Upper lobe of left lung (tissue), 6 donors: ENCODE results near the gene MADD. TPM values are rescaled to one million over a fixed set of nuclear protein-coding genes. Genes with fewer than 3 reads are reported as not detected.

Source experiments
- ATAC-seq, 2 donors: fragments of 200-7000 bp; cut with Tn5 transposase; one replicate each; pipeline ENCODE4 v1.9.1; 2022; ENCODE audit warnings: mild to moderate bottlenecking in 2 of 2, moderate library complexity in 2 of 2; ENCODE audit not compliant: low FRiP score in 2 of 2
- DNase-seq, 2 donors: peaks; one replicate each; pipeline ENCODE4 v3.0.0-alpha.2; 2019 to 2020
- H3K27ac ChIP-seq, 4 donors: fragments of 200-600 bp; sonication (generic); one replicate each; pipeline ENCODE4 v1.5.1; 2016 to 2019
- H3K27me3 ChIP-seq, 4 donors: fragments of 200-600 bp; sonication (generic); one replicate each; pipeline ENCODE4 v1.5.1; 2017 to 2019
- H3K36me3 ChIP-seq, 4 donors: fragments of 200-600 bp; sonication (generic); one replicate each; pipeline ENCODE4 v1.5.1; 2016 to 2019
- H3K4me1 ChIP-seq, 4 donors: fragments of 200-600 bp; sonication (generic); one replicate each; pipeline ENCODE4 v1.5.1; 2018 to 2019
- H3K4me3 ChIP-seq, 4 donors: fragments of 200-600 bp; sonication (generic); one replicate each; pipeline ENCODE4 v1.5.1; 2017 to 2019; ENCODE audit warnings: mild to moderate bottlenecking in 2 of 4, moderate library complexity in 1 of 4
- H3K9me3 ChIP-seq, 4 donors: fragments of 200-600 bp; sonication (generic); one replicate each; pipeline ENCODE4 v1.5.1; 2018 to 2019
- CTCF ChIP-seq, 6 experiments: fragments of 450-650 bp in 4 of 6; fragments of 200-600 bp in 2 of 6; sonication (generic) in 2 of 6; IDR thresholded peaks; one replicate each; pipeline ENCODE4 v1.5.1; 2016 to 2019; ENCODE audit warnings: antibody characterized with exemption in 6 of 6
- EP300 ChIP-seq, 4 donors: sonication (generic); formaldehyde crosslinking; IDR thresholded peaks; one replicate each; pipeline ENCODE4 v1.5.1; 2017; ENCODE audit warnings: antibody characterized with exemption in 4 of 4, control low read depth in 2 of 4
- POLR2A ChIP-seq, 4 donors: fragments of 450-650 bp; IDR thresholded peaks; one replicate each; pipeline ENCODE4 v1.5.1; 2016 to 2017; ENCODE audit warnings: antibody characterized with exemption in 4 of 4, mild to moderate bottlenecking in 2 of 4
- POLR2AphosphoS5 ChIP-seq, 2 donors: sonication (generic); formaldehyde crosslinking; IDR thresholded peaks; one replicate each; pipeline ENCODE4 v1.5.1; 2017; ENCODE audit warnings: antibody characterized with exemption in 2 of 2
- WGBS, 2 donors: methylation state at CpG; one replicate each; pipeline ENCODE4 v1.1.5; 2017 to 2018; 5-methylcytosine and 5-hydroxymethylcytosine counted together
- total RNA-seq, 6 donors: library from RNA; depleted of rRNA in 4 of 6; stranded (reverse); fragments of >200 nt in 4 of 6; gene quantifications; one replicate each; pipeline versions ENCODE4 v1.1.0 to v1.2.1, GENCODE V29; 2016 to 2021
- donor health status: DM: no; HTN: no; CAD: no; lungs with moderate emphysema.
- donor health status: DM: no; HTN: yes; CAD: no; lungs with severe emphysema.

The MADD gene
- total RNA-seq, 6 donors from 2014 or later = 39.6 to 129 (median 47.9) TPM

- TF ChIP-seq EP300 (IDR thresholded peaks at IDR 0.05) = no peak
- TF ChIP-seq CTCF (IDR thresholded peaks at IDR 0.05) = no peak
- TF ChIP-seq POLR2AphosphoS5 (IDR thresholded peaks at IDR 0.05) = no peak
- TF ChIP-seq POLR2A (IDR thresholded peaks at IDR 0.05) = no peak
- H3K4me3 ChIP-seq = no peak overlapping the region
- no peaks in the 10 kb centered on the region for H3K4me1 ChIP-seq
- WGBS, 2 donors = 98 to 100% methylated on average over 4 of the region's 4 CpGs
- H3K27me3 ChIP-seq = no peaks in the 10 kb centered on the region
- peaks cover 0 to 14% (median 8%) of the 10 kb centered on the region in 4 donors for H3K36me3 ChIP-seq
- H3K27ac ChIP-seq = no peak overlapping the region
- no peak for DNase-seq
- no peak for ATAC-seq
- no peaks in the 10 kb centered on the region for H3K9me3 ChIP-seq
Measured at GRCh38 chr11:47233051-47233450, 36.9 kb upstream of the MADD start.

GRCh38 chr11:47233989-47234668 is 35.8 kb upstream of the MADD start:
- ATAC-seq (peak; percentile 55 to 73), DNase-seq (peak in 1 of 2 donors; percentile 42)
- Histone ChIP-seq H3K27me3 (no peaks in the 10 kb centered on the region), H3K4me3 (peak overlapping the region in 3 of 4 donors; percentile 7 to 34 (median 19)), H3K27ac (no peak overlapping the region), H3K36me3 (peaks cover 2 to 21% (median 12%) of the 10 kb centered on the region in 4 donors), H3K9me3 (no peaks in the 10 kb centered on the region), H3K4me1 (no peaks in the 10 kb centered on the region)
- TF ChIP-seq CTCF (IDR thresholded peaks at IDR 0.05) = peak in 2 of 6 experiments; percentile 13 to 15
- TF ChIP-seq POLR2A (IDR thresholded peaks at IDR 0.05) = no peak
- WGBS, 2 donors = 45 to 84% methylated on average over 11 of the region's 11 CpGs

GRCh38 chr11:47234669-47235100 is 35.2 kb upstream of the MADD start:
- ATAC-seq (peak; percentile 56), DNase-seq (peak in 1 of 2 donors; percentile 62)
- Histone ChIP-seq H3K27ac (no peak overlapping the region), H3K9me3 (no peaks in the 10 kb centered on the region), H3K4me1 (no peaks in the 10 kb centered on the region), H3K4me3 (peak overlapping the region in 3 of 4 donors; percentile 7 to 34 (median 19)), H3K36me3 (peaks cover 8 to 27% (median 17%) of the 10 kb centered on the region in 4 donors), H3K27me3 (no peaks in the 10 kb centered on the region)
- 43 to 57% methylated on average over 11 to 12 of the region's 12 CpGs for WGBS, 2 donors
- TF ChIP-seq POLR2AphosphoS5 (IDR thresholded peaks at IDR 0.05) (no peak), POLR2A (IDR thresholded peaks at IDR 0.05) (no peak), EP300 (IDR thresholded peaks at IDR 0.05) (no peak), CTCF (IDR thresholded peaks at IDR 0.05) (no peak)

GRCh38 chr11:47235163-47235562 is 34.8 kb upstream of the MADD start:
- no peak for TF ChIP-seq CTCF (IDR thresholded peaks at IDR 0.05)
- no peak for TF ChIP-seq POLR2A (IDR thresholded peaks at IDR 0.05)
- no peak for TF ChIP-seq EP300 (IDR thresholded peaks at IDR 0.05)
- no peak for TF ChIP-seq POLR2AphosphoS5 (IDR thresholded peaks at IDR 0.05)
- 95% methylated on average over 4 to 12 of the region's 12 CpGs for WGBS, 2 donors
- peaks cover 13 to 32% (median 22%) of the 10 kb centered on the region in 4 donors for H3K36me3 ChIP-seq

GRCh38 chr11:47236482-47236881 is 33.5 kb upstream of the MADD start:
- no peak for ATAC-seq
- Histone ChIP-seq H3K27ac (no peak overlapping the region), H3K4me3 (no peak overlapping the region), H3K27me3 (no peaks in the 10 kb centered on the region), H3K9me3 (no peaks in the 10 kb centered on the region), H3K36me3 (peaks cover 18 to 45% (median 31%) of the 10 kb centered on the region in 4 donors), H3K4me1 (peaks cover 0 to 5% (median 0%) of the 10 kb centered on the region in 4 donors)
- no peak for TF ChIP-seq EP300 (IDR thresholded peaks at IDR 0.05)
- no peak for TF ChIP-seq CTCF (IDR thresholded peaks at IDR 0.05)
- TF ChIP-seq POLR2AphosphoS5 (IDR thresholded peaks at IDR 0.05) = no peak
- TF ChIP-seq POLR2A (IDR thresholded peaks at IDR 0.05) = no peak
- DNase-seq = no peak
- 80 to 86% methylated on average over 5 of the region's 5 CpGs for WGBS, 2 donors

More at GRCh38 chr11:47235163-47235562, 34.8 kb upstream of the MADD start:
- Histone ChIP-seq H3K27ac (no peak overlapping the region), H3K9me3 (no peaks in the 10 kb centered on the region), H3K27me3 (no peaks in the 10 kb centered on the region), H3K4me1 (no peaks in the 10 kb centered on the region), H3K4me3 (no peak overlapping the region)
- ATAC-seq (no peak), DNase-seq (no peak)
